ENCODE results near the gene PCGF6. TPM values are rescaled to one million over a fixed set of nuclear protein-coding genes. Genes with fewer than 3 reads are reported as not detected.

PCGF6 gene
- total RNA-seq, 1 donor from 2014 or later = 10.3 TPM

DNA sequence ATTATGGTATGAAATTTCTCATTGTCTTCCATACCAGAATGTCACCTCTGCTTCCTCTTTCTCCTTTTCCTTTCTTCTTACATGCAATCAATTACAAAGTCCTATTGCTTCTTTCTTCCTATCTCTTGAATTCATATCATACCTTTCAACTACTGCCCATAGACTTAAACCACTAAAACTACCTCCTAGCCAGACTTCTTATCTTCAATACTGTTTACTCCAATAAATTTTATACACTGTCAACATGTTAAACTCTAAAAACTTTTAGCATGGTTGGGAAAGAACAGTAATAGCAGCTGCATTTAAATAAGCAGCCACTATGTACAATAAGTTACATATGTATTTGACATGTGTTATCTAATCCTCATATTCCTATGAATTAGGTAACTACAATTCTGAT is 34.9 kb downstream of the PCGF6 start:
- Mint-ChIP-seq H3K27me3 (ENCODE audit: low read depth, unreplicated experiment) (no peaks in the 10 kb centered on the region), H3K36me3 (ENCODE audit: low read depth, unreplicated experiment) (peaks cover 13% of the 10 kb centered on the region), H3K27ac (ENCODE audit: unreplicated experiment) (no peak overlapping the region), H3K4me1 (ENCODE audit: low read depth, unreplicated experiment) (no peaks in the 10 kb centered on the region), H3K9me3 (ENCODE audit: unreplicated experiment) (no peaks in the 10 kb centered on the region), H3K4me3 (ENCODE audit: unreplicated experiment) (no peak overlapping the region)
- H3K9me3 ChIP-seq (ENCODE audit: insufficient read depth, low read depth, low read length) = no peaks in the 10 kb centered on the region
- no peaks in the 10 kb centered on the region for H3K79me2 ChIP-seq (ENCODE audit: insufficient read depth, low read length)
- no peak overlapping the region for H3K27ac ChIP-seq (ENCODE audit: low read depth, low read length)
- FAIRE-seq (no peak), DNase-seq (ENCODE audit: low read depth) (no peak)
- H3K4me3 ChIP-seq (ENCODE audit: insufficient read depth, low read depth, low read length) = no peak overlapping the region
- H4K20me1 ChIP-seq (ENCODE audit: insufficient read depth, low read length) = no peaks in the 10 kb centered on the region
- TF ChIP-seq, protein P1, sequence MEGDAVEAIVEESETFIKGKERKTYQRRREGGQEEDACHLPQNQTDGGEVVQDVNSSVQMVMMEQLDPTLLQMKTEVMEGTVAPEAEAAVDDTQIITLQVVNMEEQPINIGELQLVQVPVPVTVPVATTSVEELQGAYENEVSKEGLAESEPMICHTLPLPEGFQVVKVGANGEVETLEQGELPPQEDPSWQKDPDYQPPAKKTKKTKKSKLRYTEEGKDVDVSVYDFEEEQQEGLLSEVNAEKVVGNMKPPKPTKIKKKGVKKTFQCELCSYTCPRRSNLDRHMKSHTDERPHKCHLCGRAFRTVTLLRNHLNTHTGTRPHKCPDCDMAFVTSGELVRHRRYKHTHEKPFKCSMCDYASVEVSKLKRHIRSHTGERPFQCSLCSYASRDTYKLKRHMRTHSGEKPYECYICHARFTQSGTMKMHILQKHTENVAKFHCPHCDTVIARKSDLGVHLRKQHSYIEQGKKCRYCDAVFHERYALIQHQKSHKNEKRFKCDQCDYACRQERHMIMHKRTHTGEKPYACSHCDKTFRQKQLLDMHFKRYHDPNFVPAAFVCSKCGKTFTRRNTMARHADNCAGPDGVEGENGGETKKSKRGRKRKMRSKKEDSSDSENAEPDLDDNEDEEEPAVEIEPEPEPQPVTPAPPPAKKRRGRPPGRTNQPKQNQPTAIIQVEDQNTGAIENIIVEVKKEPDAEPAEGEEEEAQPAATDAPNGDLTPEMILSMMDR (IDR thresholded peaks at IDR 0.05; ENCODE audit: insufficient read depth, low read depth, low read length) = no peak
- TF ChIP-seq EZH2 (IDR thresholded peaks at IDR 0.05; ENCODE audit: insufficient read depth, low read length) = no peak
- H3K4me1 ChIP-seq (ENCODE audit: insufficient read depth, low read length) = no peaks in the 10 kb centered on the region
- no peaks in the 10 kb centered on the region for H3K27me3 ChIP-seq (ENCODE audit: insufficient read depth, low read length)
- H2AFZ ChIP-seq (ENCODE audit: low read depth, low read length) = no peak overlapping the region
- H3K4me2 ChIP-seq (ENCODE audit: low read length) = no peak overlapping the region
- H3K9ac ChIP-seq (ENCODE audit: low read length) = no peak overlapping the region
- H3K36me3 ChIP-seq (ENCODE audit: insufficient read depth, low read length) = peaks cover 16% of the 10 kb centered on the region

DNA sequence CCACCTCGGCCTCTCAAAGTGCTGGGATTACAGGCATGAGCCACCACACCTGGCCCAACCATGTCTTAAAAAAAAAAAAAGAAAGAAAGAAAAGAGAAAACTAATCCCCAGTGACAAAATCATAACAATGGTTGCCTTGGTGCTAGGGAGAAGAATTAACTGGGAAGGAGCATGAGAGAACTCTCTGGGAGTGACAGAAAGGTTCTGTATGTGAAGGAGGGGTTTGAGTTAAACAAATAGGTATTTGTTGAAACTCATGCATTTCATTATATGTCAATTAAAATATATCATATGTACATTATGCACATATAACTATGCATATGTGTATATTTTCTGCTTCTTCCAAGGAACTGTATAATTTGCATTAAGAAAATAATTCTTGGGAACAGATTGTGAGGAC is 40.7 kb downstream of the PCGF6 start:
- Histone ChIP-seq H3K36me3 (ENCODE audit: insufficient read depth, low read length) (peaks cover 11% of the 10 kb centered on the region), H3K9me3 (ENCODE audit: insufficient read depth, low read depth, low read length) (no peaks in the 10 kb centered on the region), H3K4me3 (ENCODE audit: insufficient read depth, low read depth, low read length) (no peak overlapping the region), H3K4me2 (ENCODE audit: low read length) (no peak overlapping the region), H3K79me2 (ENCODE audit: insufficient read depth, low read length) (no peaks in the 10 kb centered on the region), H3K4me1 (ENCODE audit: insufficient read depth, low read length) (no peaks in the 10 kb centered on the region), H4K20me1 (ENCODE audit: insufficient read depth, low read length) (no peaks in the 10 kb centered on the region), H3K27ac (ENCODE audit: low read depth, low read length) (no peak overlapping the region), H2AFZ (ENCODE audit: low read depth, low read length) (no peak overlapping the region), H3K9ac (ENCODE audit: low read length) (no peak overlapping the region), H3K27me3 (ENCODE audit: insufficient read depth, low read length) (no peaks in the 10 kb centered on the region)
- Mint-ChIP-seq H3K4me3 (ENCODE audit: unreplicated experiment) (no peak overlapping the region), H3K27me3 (ENCODE audit: low read depth, unreplicated experiment) (no peaks in the 10 kb centered on the region), H3K4me1 (ENCODE audit: low read depth, unreplicated experiment) (no peaks in the 10 kb centered on the region), H3K36me3 (ENCODE audit: low read depth, unreplicated experiment) (peaks cover 20% of the 10 kb centered on the region), H3K27ac (ENCODE audit: unreplicated experiment) (no peak overlapping the region), H3K9me3 (ENCODE audit: unreplicated experiment) (no peaks in the 10 kb centered on the region)
- no peak for FAIRE-seq
- TF ChIP-seq EZH2 (IDR thresholded peaks at IDR 0.05; ENCODE audit: insufficient read depth, low read length) = no peak
- TF ChIP-seq, protein P1 (IDR thresholded peaks at IDR 0.05; ENCODE audit: insufficient read depth, low read depth, low read length) = no peak
- no peak for DNase-seq (ENCODE audit: low read depth)

DNA sequence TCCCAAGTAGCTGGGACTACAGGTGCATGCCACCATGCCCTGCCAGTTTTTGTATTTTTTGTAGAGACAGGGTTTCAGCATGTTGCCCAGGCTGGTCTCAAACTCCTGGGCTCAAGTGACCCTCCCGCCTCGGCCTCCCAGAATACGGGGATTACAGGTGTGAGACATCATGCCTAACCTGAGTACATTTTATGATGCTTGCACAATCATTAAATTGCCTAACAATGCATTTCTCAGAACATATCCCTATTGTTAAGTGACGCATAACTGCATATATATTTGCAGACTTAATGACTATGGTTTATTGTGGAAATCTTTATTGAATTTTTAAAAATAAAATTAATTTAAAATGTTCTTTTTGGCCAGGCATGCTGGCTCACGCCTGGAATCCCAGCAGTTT is 43.3 kb downstream of the PCGF6 start:
- no peak for FAIRE-seq
- no peak overlapping the region for H3K4me2 ChIP-seq (ENCODE audit: low read length)
- Mint-ChIP-seq H3K27me3 (ENCODE audit: low read depth, unreplicated experiment) (no peaks in the 10 kb centered on the region), H3K4me3 (ENCODE audit: unreplicated experiment) (no peak overlapping the region), H3K4me1 (ENCODE audit: low read depth, unreplicated experiment) (no peaks in the 10 kb centered on the region), H3K27ac (ENCODE audit: unreplicated experiment) (no peak overlapping the region), H3K9me3 (ENCODE audit: unreplicated experiment) (no peaks in the 10 kb centered on the region), H3K36me3 (ENCODE audit: low read depth, unreplicated experiment) (peaks cover 18% of the 10 kb centered on the region)
- H3K9me3 ChIP-seq (ENCODE audit: insufficient read depth, low read depth, low read length) = no peaks in the 10 kb centered on the region
- no peak overlapping the region for H3K27ac ChIP-seq (ENCODE audit: low read depth, low read length)
- no peak overlapping the region for H2AFZ ChIP-seq (ENCODE audit: low read depth, low read length)
- TF ChIP-seq, protein P1 (IDR thresholded peaks at IDR 0.05; ENCODE audit: insufficient read depth, low read depth, low read length) = no peak
- TF ChIP-seq EZH2 (IDR thresholded peaks at IDR 0.05; ENCODE audit: insufficient read depth, low read length) = no peak
- no peaks in the 10 kb centered on the region for H3K79me2 ChIP-seq (ENCODE audit: insufficient read depth, low read length)
- H3K36me3 ChIP-seq (ENCODE audit: insufficient read depth, low read length) = peaks cover 11% of the 10 kb centered on the region
- H3K9ac ChIP-seq (ENCODE audit: low read length) = no peak overlapping the region
- no peaks in the 10 kb centered on the region for H3K27me3 ChIP-seq (ENCODE audit: insufficient read depth, low read length)
- DNase-seq (ENCODE audit: low read depth) = no peak
- H4K20me1 ChIP-seq (ENCODE audit: insufficient read depth, low read length) = no peaks in the 10 kb centered on the region
- H3K4me3 ChIP-seq (ENCODE audit: insufficient read depth, low read depth, low read length) = no peak overlapping the region
- no peaks in the 10 kb centered on the region for H3K4me1 ChIP-seq (ENCODE audit: insufficient read depth, low read length)

Data from astrocyte (in vitro differentiated cells and primary cell).